ENCODE data around the gene FHAD1. TPM values are rescaled to one million over a fixed set of nuclear protein-coding genes. Genes with fewer than 3 reads are reported as not detected.

The FHAD1 gene
- total RNA-seq, 2 experiments from 2014 or later = not detected

DNA sequence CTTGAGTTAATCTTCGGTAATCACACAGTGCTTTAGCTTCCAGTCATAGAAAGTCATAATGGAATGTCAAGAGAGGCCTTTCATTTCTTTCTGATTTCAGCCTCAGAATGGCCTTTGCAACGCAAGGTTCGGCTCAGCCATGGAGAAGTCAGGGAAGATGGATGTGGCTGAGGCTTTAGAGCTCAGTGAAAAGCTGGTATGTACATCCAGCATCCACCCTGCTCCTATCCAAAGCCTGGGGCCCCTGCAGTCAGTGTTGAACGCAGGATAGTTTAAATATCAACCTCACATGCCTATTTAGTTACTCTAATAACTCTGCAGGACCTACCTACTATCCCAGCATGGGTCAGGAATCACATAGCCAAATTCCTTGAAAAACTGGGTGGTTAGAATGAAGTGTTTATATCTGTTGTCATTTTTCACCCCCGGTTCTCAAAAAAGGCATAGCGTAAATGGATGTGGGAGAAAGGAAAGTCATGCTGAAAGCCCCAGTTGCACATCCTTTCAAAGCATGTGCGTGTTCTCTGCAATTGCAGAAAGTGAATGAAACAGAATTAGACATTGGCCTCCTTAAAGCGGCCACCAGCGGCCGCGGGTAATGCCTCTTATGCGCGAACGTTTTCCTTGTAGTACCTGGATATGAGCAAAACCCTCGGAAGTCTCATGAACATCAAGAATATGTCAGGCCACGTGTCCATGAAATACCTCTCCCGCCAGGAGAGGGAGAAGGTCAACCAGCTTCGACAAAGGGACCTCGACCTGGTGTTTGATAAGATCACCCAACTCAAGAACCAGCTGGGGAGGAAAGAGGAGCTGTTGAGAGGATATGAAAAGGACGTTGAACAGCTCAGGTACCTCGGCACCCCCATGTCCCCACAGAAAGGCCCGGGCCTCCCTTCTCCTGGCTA lies 133.8 kb downstream of the FHAD1 start:
- Histone ChIP-seq H3K4me3 (ENCODE audit: low read length) (no peak overlapping the region), H3K4me1 (ENCODE audit: insufficient read depth, low read length) (peaks cover 7% of the 10 kb centered on the region), H3K27me3 (ENCODE audit: control insufficient read depth in 1 of 2, insufficient read depth in 2 of 2, low read length in 2 of 2) (peaks cover under 1 to 11% of the 10 kb centered on the region in 2 experiments), H3K36me3 (ENCODE audit: insufficient read depth, low read length) (no peaks in the 10 kb centered on the region), H3K27ac (ENCODE audit: low read depth in 1 of 2, low read length in 2 of 2) (no peak overlapping the region), H3K9me3 (ENCODE audit: control insufficient read depth in 1 of 2, insufficient read depth in 1 of 2, low read length in 2 of 2) (no peaks in the 10 kb centered on the region)
- ATAC-seq (ENCODE audit: poor library complexity) = no peak
- Mint-ChIP-seq H3K4me1 (ENCODE audit: low read depth) (no peaks in the 10 kb centered on the region), H3K27ac (no peak overlapping the region), H3K27me3 (peaks cover 25% of the 10 kb centered on the region), H3K4me3 (no peak overlapping the region), H3K9me3 (no peaks in the 10 kb centered on the region), H3K36me3 (ENCODE audit: low read depth) (no peaks in the 10 kb centered on the region)
- TF ChIP-seq, protein P1, sequence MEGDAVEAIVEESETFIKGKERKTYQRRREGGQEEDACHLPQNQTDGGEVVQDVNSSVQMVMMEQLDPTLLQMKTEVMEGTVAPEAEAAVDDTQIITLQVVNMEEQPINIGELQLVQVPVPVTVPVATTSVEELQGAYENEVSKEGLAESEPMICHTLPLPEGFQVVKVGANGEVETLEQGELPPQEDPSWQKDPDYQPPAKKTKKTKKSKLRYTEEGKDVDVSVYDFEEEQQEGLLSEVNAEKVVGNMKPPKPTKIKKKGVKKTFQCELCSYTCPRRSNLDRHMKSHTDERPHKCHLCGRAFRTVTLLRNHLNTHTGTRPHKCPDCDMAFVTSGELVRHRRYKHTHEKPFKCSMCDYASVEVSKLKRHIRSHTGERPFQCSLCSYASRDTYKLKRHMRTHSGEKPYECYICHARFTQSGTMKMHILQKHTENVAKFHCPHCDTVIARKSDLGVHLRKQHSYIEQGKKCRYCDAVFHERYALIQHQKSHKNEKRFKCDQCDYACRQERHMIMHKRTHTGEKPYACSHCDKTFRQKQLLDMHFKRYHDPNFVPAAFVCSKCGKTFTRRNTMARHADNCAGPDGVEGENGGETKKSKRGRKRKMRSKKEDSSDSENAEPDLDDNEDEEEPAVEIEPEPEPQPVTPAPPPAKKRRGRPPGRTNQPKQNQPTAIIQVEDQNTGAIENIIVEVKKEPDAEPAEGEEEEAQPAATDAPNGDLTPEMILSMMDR (IDR thresholded peaks at IDR 0.05) = no peak
- POLR2A ChIA-PET = no interaction called here
- CTCF ChIA-PET = no interaction called here
- intact Hi-C loops (cut with DNase I, micrococcal nuclease) = no loop called here
- DNase-seq = no peak

DNA sequence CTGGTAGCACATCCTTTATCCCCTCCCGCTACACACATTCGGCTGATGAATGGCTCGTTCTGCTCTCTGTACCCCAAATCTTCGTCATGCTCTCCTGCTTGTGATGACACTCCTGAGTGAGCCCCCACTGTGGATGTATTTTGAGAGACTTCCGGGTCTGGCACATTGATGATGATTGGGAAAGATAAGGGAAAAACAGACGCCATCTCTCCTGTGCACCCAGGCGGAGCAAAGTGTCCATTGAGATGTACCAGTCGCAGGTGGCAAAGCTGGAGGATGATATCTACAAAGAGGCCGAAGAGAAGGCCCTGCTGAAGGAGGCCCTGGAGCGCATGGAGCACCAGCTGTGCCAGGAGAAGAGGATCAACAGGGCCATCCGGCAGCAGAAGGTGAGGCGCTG lies 134.8 kb downstream of the FHAD1 start:
- Histone ChIP-seq H3K9me3 (ENCODE audit: control insufficient read depth in 1 of 2, insufficient read depth in 1 of 2, low read length in 2 of 2) (no peaks in the 10 kb centered on the region), H3K27me3 (ENCODE audit: control insufficient read depth in 1 of 2, insufficient read depth in 2 of 2, low read length in 2 of 2) (peaks cover 5 to 11% of the 10 kb centered on the region in 2 experiments), H3K4me1 (ENCODE audit: insufficient read depth, low read length) (peaks cover 12% of the 10 kb centered on the region), H3K36me3 (ENCODE audit: insufficient read depth, low read length) (no peaks in the 10 kb centered on the region), H3K4me3 (ENCODE audit: low read length) (no peak overlapping the region), H3K27ac (ENCODE audit: low read depth in 1 of 2, low read length in 2 of 2) (no peak overlapping the region)
- TF ChIP-seq, protein P1 (IDR thresholded peaks at IDR 0.05) = no peak
- ChIA-PET CTCF (interaction anchor here (1.0 kb wide), 1 partner anchor 49 kb away, joined by 3 read pairs; no protein-coding TSS in a partner anchor), POLR2A (no interaction called here)
- Mint-ChIP-seq H3K4me1 (ENCODE audit: low read depth) (no peaks in the 10 kb centered on the region), H3K9me3 (no peaks in the 10 kb centered on the region), H3K27ac (no peak overlapping the region), H3K27me3 (peaks cover 34% of the 10 kb centered on the region), H3K36me3 (ENCODE audit: low read depth) (no peaks in the 10 kb centered on the region), H3K4me3 (no peak overlapping the region)
- DNase-seq (no peak), ATAC-seq (ENCODE audit: poor library complexity) (no peak)
- intact Hi-C loops (cut with DNase I, micrococcal nuclease) = no loop called here

GRCh38 chr1:15382601-15383518 lies 135.8 kb downstream of the FHAD1 start:
- CTCF ChIA-PET = interaction anchor here (1.0 to 1.3 kb wide), 2 partner anchors 48 kb away, joined by 3 read pairs; no protein-coding TSS in a partner anchor
- intact Hi-C loops (cut with DNase I, micrococcal nuclease) = no loop called here
- no peaks in the 10 kb centered on the region for H3K36me3 Mint-ChIP-seq (ENCODE audit: low read depth)
- no peak overlapping the region for H3K4me3 Mint-ChIP-seq
- no peak overlapping the region for H3K27ac ChIP-seq (ENCODE audit: low read depth in 1 of 2, low read length in 2 of 2)
- H3K27ac Mint-ChIP-seq = no peak overlapping the region
- TF ChIP-seq, protein P1 (IDR thresholded peaks at IDR 0.05) = no peak
- H3K4me1 Mint-ChIP-seq (ENCODE audit: low read depth) = no peaks in the 10 kb centered on the region
- peaks cover 42% of the 10 kb centered on the region for H3K27me3 Mint-ChIP-seq
- peaks cover 12% of the 10 kb centered on the region for H3K4me1 ChIP-seq (ENCODE audit: insufficient read depth, low read length)
- no peak overlapping the region for H3K4me3 ChIP-seq (ENCODE audit: low read length)
- H3K36me3 ChIP-seq (ENCODE audit: insufficient read depth, low read length) = no peaks in the 10 kb centered on the region
- DNase-seq (no peak), ATAC-seq (ENCODE audit: poor library complexity) (no peak)
- H3K9me3 ChIP-seq (ENCODE audit: control insufficient read depth in 1 of 2, insufficient read depth in 1 of 2, low read length in 2 of 2) = no peaks in the 10 kb centered on the region
- no peaks in the 10 kb centered on the region for H3K9me3 Mint-ChIP-seq
- peaks cover 5 to 11% of the 10 kb centered on the region in 2 experiments for H3K27me3 ChIP-seq (ENCODE audit: control insufficient read depth in 1 of 2, insufficient read depth in 2 of 2, low read length in 2 of 2)
- POLR2A ChIA-PET = no interaction called here

Measured in CD4-positive, alpha-beta T cell (primary cell).